ENCODE measurements around the gene ICA1. TPM values are rescaled to one million over a fixed set of nuclear protein-coding genes. Genes with fewer than 3 reads are reported as not detected.

Gene ICA1
- total RNA-seq, 1 donor from 2014 or later, result 13.1 TPM

GRCh38 chr7:8143151-8143874 lies 118.7 kb downstream of the ICA1 start:
- no peak for DNase-seq (ENCODE audit: low spot score)
- no peaks in the 10 kb centered on the region for H4K20me1 ChIP-seq (ENCODE audit: low read depth)
- TF ChIP-seq CTCF (IDR thresholded peaks at IDR 0.05), result no peak
- TF ChIP-seq EZH2 (IDR thresholded peaks at IDR 0.05), result no peak
- no peak for TF ChIP-seq EZH2phosphoT487 (IDR thresholded peaks at IDR 0.05)
- no peaks in the 10 kb centered on the region for H3K36me3 ChIP-seq
- H3K79me2 ChIP-seq (ENCODE audit: low read depth), result no peaks in the 10 kb centered on the region
- H3K9ac ChIP-seq, result no peak overlapping the region
- H3K27me3 ChIP-seq, result no peaks in the 10 kb centered on the region
- Mint-ChIP-seq H3K36me3 (no peaks in the 10 kb centered on the region), H3K27me3 (ENCODE audit: insufficient read depth, low read depth) (peaks cover 3% of the 10 kb centered on the region), H3K27ac (no peak overlapping the region), H3K9me3 (no peaks in the 10 kb centered on the region), H3K4me1 (peaks cover 27% of the 10 kb centered on the region), H3K4me3 (no peak overlapping the region)
- H3K4me2 ChIP-seq, result no peak overlapping the region
- peaks cover 13% of the 10 kb centered on the region for H3K4me1 ChIP-seq
- H3K4me3 ChIP-seq, result no peak overlapping the region
- no peak overlapping the region for H3K27ac ChIP-seq
- no peak overlapping the region for H2AFZ ChIP-seq (replicated peaks)
- H3K9me3 ChIP-seq (ENCODE audit: low read depth), result no peaks in the 10 kb centered on the region
- H3F3A ChIP-seq (ENCODE audit: low read depth), result peaks cover 8% of the 10 kb centered on the region

GRCh38 chr7:8142477-8142876 lies 119.5 kb downstream of the ICA1 start:
- Histone ChIP-seq H3K79me2 (ENCODE audit: low read depth) (no peaks in the 10 kb centered on the region), H3K4me2 (no peak overlapping the region), H4K20me1 (ENCODE audit: low read depth) (no peaks in the 10 kb centered on the region), H3K27me3 (no peaks in the 10 kb centered on the region), H3K9ac (no peak overlapping the region), H3K27ac (no peak overlapping the region), H3K9me3 (ENCODE audit: low read depth) (no peaks in the 10 kb centered on the region), H3K4me3 (no peak overlapping the region), H3K4me1 (peaks cover 13% of the 10 kb centered on the region), H3F3A (ENCODE audit: low read depth) (peaks cover 8% of the 10 kb centered on the region), H3K36me3 (no peaks in the 10 kb centered on the region), H2AFZ (replicated peaks) (no peak overlapping the region)
- Mint-ChIP-seq H3K9me3 (no peaks in the 10 kb centered on the region), H3K4me1 (peaks cover 23% of the 10 kb centered on the region), H3K27ac (no peak overlapping the region), H3K27me3 (ENCODE audit: insufficient read depth, low read depth) (peaks cover 3% of the 10 kb centered on the region), H3K4me3 (no peak overlapping the region), H3K36me3 (no peaks in the 10 kb centered on the region)
- no peak for DNase-seq (ENCODE audit: low spot score)
- TF ChIP-seq CTCF (IDR thresholded peaks at IDR 0.05) (no peak), EZH2 (IDR thresholded peaks at IDR 0.05) (no peak), EZH2phosphoT487 (IDR thresholded peaks at IDR 0.05) (no peak)

DNA sequence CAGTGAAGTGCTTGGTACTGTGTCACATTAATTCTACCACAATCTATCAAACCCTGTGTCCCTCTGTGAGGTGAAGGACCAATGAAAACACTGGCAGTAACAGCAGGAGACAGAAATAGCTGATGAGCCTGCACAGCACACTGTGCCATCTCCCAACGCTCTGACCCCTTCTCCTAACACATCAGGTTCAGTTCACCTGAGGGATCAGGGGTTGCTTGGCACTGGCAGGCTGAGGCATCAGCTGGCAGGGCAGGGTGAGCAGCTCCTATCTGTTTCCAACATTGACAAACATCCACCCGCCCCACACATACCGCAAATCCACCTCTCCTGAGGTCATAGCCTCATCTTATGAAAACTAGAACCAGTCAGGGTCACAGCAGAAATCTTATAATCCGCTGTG lies 120.9 kb downstream of the ICA1 start:
- H3K4me3 Mint-ChIP-seq, result no peak overlapping the region
- H3K79me2 ChIP-seq (ENCODE audit: low read depth), result no peaks in the 10 kb centered on the region
- no peak overlapping the region for H3K27ac Mint-ChIP-seq
- H3F3A ChIP-seq (ENCODE audit: low read depth), result peaks cover 4% of the 10 kb centered on the region
- H3K36me3 ChIP-seq, result no peaks in the 10 kb centered on the region
- peaks cover 14% of the 10 kb centered on the region for H3K4me1 Mint-ChIP-seq
- no peaks in the 10 kb centered on the region for H3K27me3 Mint-ChIP-seq (ENCODE audit: insufficient read depth, low read depth)
- no peak overlapping the region for H3K4me2 ChIP-seq
- no peak for DNase-seq (ENCODE audit: low spot score)
- no peak overlapping the region for H3K4me3 ChIP-seq
- H3K9me3 ChIP-seq (ENCODE audit: low read depth), result no peaks in the 10 kb centered on the region
- peaks cover 12% of the 10 kb centered on the region for H3K4me1 ChIP-seq
- H3K27ac ChIP-seq, result no peak overlapping the region
- no peak for TF ChIP-seq EZH2phosphoT487 (IDR thresholded peaks at IDR 0.05)
- TF ChIP-seq CTCF (IDR thresholded peaks at IDR 0.05), result no peak
- no peak for TF ChIP-seq EZH2 (IDR thresholded peaks at IDR 0.05)
- no peaks in the 10 kb centered on the region for H4K20me1 ChIP-seq (ENCODE audit: low read depth)
- H3K36me3 Mint-ChIP-seq, result no peaks in the 10 kb centered on the region
- no peaks in the 10 kb centered on the region for H3K9me3 Mint-ChIP-seq
- no peak overlapping the region for H3K9ac ChIP-seq
- no peak overlapping the region for H2AFZ ChIP-seq (replicated peaks)
- no peaks in the 10 kb centered on the region for H3K27me3 ChIP-seq

Measured in neural progenitor cell (in vitro differentiated cells).